Loucy (cell line): Measurements from ENCODE around the gene PIGZ.

Source experiments
- H2AFZ ChIP-seq: fragments of 200-600 bp; sonication (generic); 2 replicates; pipeline ENCODE4 v1.6.0; 2016; ENCODE audit warnings: antibody characterized with exemption, mild to moderate bottlenecking, low read length, moderate library complexity
- H3F3A ChIP-seq: fragments of 200-600 bp; 2 replicates; pipeline ENCODE4 v1.6.0; 2016; ENCODE audit warnings: antibody characterized with exemption, low read depth, mild to moderate bottlenecking
- H3K27me3 ChIP-seq: fragments of 200-600 bp; sonication (generic); 2 replicates; pipeline ENCODE4 v1.6.1; 2014; ENCODE audit warnings: low read length, mild to moderate bottlenecking; ENCODE audit not compliant: insufficient read depth, poor library complexity, severe bottlenecking
- H3K36me3 ChIP-seq: fragments of 200-600 bp; sonication (generic); 2 replicates; pipeline ENCODE4 v1.6.1; 2016; ENCODE audit warnings: low read length; ENCODE audit not compliant: insufficient read depth
- H3K4me1 ChIP-seq: fragments of 200-600 bp; sonication (generic); 2 replicates; pipeline ENCODE4 v1.5.1; 2014; ENCODE audit warnings: low read length, mild to moderate bottlenecking; ENCODE audit not compliant: insufficient read depth, poor library complexity, severe bottlenecking
- H3K4me2 ChIP-seq: fragments of 200-600 bp; sonication (generic); 2 replicates; pipeline ENCODE4 v1.6.0; 2014; ENCODE audit warnings: antibody characterized with exemption, low read length, low read depth, mild to moderate bottlenecking; ENCODE audit not compliant: poor library complexity, severe bottlenecking
- H3K4me3 ChIP-seq: fragments of 200-600 bp; sonication (generic); 2 replicates; pipeline ENCODE4 v1.5.1; 2014; ENCODE audit warnings: low read length, mild to moderate bottlenecking, mixed read lengths; ENCODE audit not compliant: poor library complexity, severe bottlenecking
- H3K79me2 ChIP-seq: fragments of 200-600 bp; sonication (generic); 2 replicates; pipeline ENCODE4 v1.6.1; 2014; ENCODE audit warnings: low read length; ENCODE audit not compliant: insufficient read depth
- H3K9ac ChIP-seq: fragments of 200-600 bp; sonication (generic); 2 replicates; pipeline ENCODE4 v1.6.0; 2014; ENCODE audit warnings: mild to moderate bottlenecking, low read depth, low read length, moderate library complexity; ENCODE audit not compliant: poor library complexity, severe bottlenecking
- H3K9me2 ChIP-seq: fragments of 200-600 bp; sonication (generic); replicated peaks from 2 replicates; pipeline ENCODE4 v1.6.1; 2016; ENCODE audit warnings: low read depth, low read length, mixed read lengths
- H3K9me3 ChIP-seq: fragments of 200-600 bp; sonication (generic); 2 replicates; pipeline ENCODE4 v1.6.1; 2014; ENCODE audit warnings: mild to moderate bottlenecking, antibody characterized with exemption, low read length, low read depth; ENCODE audit not compliant: insufficient read depth
- H4K20me1 ChIP-seq: fragments of 200-600 bp; sonication (generic); 2 replicates; pipeline ENCODE4 v1.6.0; 2014; ENCODE audit warnings: antibody characterized with exemption, low read length, mild to moderate bottlenecking; ENCODE audit not compliant: insufficient read depth, poor library complexity, severe bottlenecking
- CTCF ChIP-seq: fragments of 200-600 bp; sonication (generic); conservative IDR thresholded peaks from 2 replicates; pipeline ENCODE4 v1.5.1; 2014; ENCODE audit warnings: mild to moderate bottlenecking, antibody characterized with exemption, low read length
- EZH2phosphoT487 ChIP-seq: fragments of 200-600 bp; IDR thresholded peaks from 2 replicates; pipeline ENCODE4 v1.6.1; 2018; ENCODE audit warnings: antibody characterized with exemption, mild to moderate bottlenecking, moderate library complexity, borderline replicate concordance

Gene PIGZ

GRCh38 chr3:196971094-196971698 lies 2.6 kb upstream of the PIGZ start:
- no peaks in the 10 kb centered on the region for H3K27me3 ChIP-seq
- H3K4me2 ChIP-seq, result no peak overlapping the region
- no peaks in the 10 kb centered on the region for H3K9me2 ChIP-seq
- no peaks in the 10 kb centered on the region for H3K36me3 ChIP-seq
- H3F3A ChIP-seq, result no peaks in the 10 kb centered on the region
- 0 out of 2 replicates have a peak, but pooled peaks cover 7% of the 10 kb centered on the region for H3K79me2 ChIP-seq
- peaks cover 3% of the 10 kb centered on the region for H3K4me1 ChIP-seq
- no peaks in the 10 kb centered on the region for H4K20me1 ChIP-seq
- H3K9me3 ChIP-seq, result no peaks in the 10 kb centered on the region
- no peak overlapping the region for H3K4me3 ChIP-seq
- no peak overlapping the region for H3K9ac ChIP-seq
- TF ChIP-seq CTCF (no peak), EZH2phosphoT487 (no peak)
- H2AFZ ChIP-seq, result no peak overlapping the region

- no peak overlapping the region for H3K9ac ChIP-seq
- TF ChIP-seq EZH2phosphoT487, result no peak
- H3K9me2 ChIP-seq, result no peaks in the 10 kb centered on the region
- H3F3A ChIP-seq, result no peaks in the 10 kb centered on the region
- H3K79me2 ChIP-seq, result 0 out of 2 replicates have a peak, but pooled peaks cover 7% of the 10 kb centered on the region
- peak overlapping the region; percentile 89 for H3K4me2 ChIP-seq
- H3K9me3 ChIP-seq, result no peaks in the 10 kb centered on the region
- peaks cover 3% of the 10 kb centered on the region for H3K4me1 ChIP-seq
- no peaks in the 10 kb centered on the region for H4K20me1 ChIP-seq
- H3K4me3 ChIP-seq, result no peak overlapping the region
- H3K27me3 ChIP-seq, result no peaks in the 10 kb centered on the region
- H3K36me3 ChIP-seq, result no peaks in the 10 kb centered on the region
- peak overlapping the region; percentile 25 for H2AFZ ChIP-seq
Observed at GRCh38 chr3:196970547-196971093, 2.0 kb upstream of the PIGZ start.

GRCh38 chr3:196969660-196970546 lies 1.3 kb upstream of the PIGZ start:
- H3K9ac ChIP-seq, result peak overlapping the region; percentile 88
- H3K36me3 ChIP-seq, result no peaks in the 10 kb centered on the region
- H4K20me1 ChIP-seq, result no peaks in the 10 kb centered on the region
- peak overlapping the region; percentile 89 for H3K4me2 ChIP-seq
- peak overlapping the region; percentile 87 for H3K4me3 ChIP-seq
- no peak for TF ChIP-seq EZH2phosphoT487
- TF ChIP-seq CTCF, result peak; percentile 60
- H3K9me3 ChIP-seq, result no peaks in the 10 kb centered on the region
- no peaks in the 10 kb centered on the region for H3K9me2 ChIP-seq
- H3K27me3 ChIP-seq, result no peaks in the 10 kb centered on the region
- H3K79me2 ChIP-seq, result 0 out of 2 replicates have a peak, but pooled peaks cover 7% of the 10 kb centered on the region
- peaks cover 3% of the 10 kb centered on the region for H3K4me1 ChIP-seq
- peak overlapping the region; percentile 98 for H2AFZ ChIP-seq
- H3F3A ChIP-seq, result no peaks in the 10 kb centered on the region
